Keratinocyte (primary cell): ENCODE results near the gene MAGI2. TPM values are rescaled to one million over a fixed set of nuclear protein-coding genes. Genes with fewer than 3 reads are reported as not detected.

Experiments used
- DNase-seq: peaks from one replicate; pipeline ENCODE4 v3.0.0-alpha.2; 2011; ENCODE audit warnings: low read depth, missing footprints, low spot score
- FAIRE-seq: peaks from 2 replicates; lab custom pipeline; 2011; peaks lifted over from hg19 to GRCh38; lab: Jason Lieb, UNC
- H2AFZ ChIP-seq: 2 replicates; pipeline ENCODE4 v1.6.0; 2012; ENCODE audit warnings: low read length, control low read depth, inconsistent platforms; ENCODE audit not compliant: control insufficient read depth
- H3K27ac ChIP-seq: 2 replicates; pipeline ENCODE4 v1.5.1; 2011; ENCODE audit warnings: low read length; ENCODE audit not compliant: control insufficient read depth, insufficient read depth
- H3K27me3 ChIP-seq: 3 replicates; pipeline ENCODE4 v1.6.0; 2011; ENCODE audit warnings: low read length; ENCODE audit not compliant: control insufficient read depth, insufficient read depth; ENCODE audit errors: extremely low read depth
- H3K36me3 ChIP-seq, 2 experiments: 2 replicates in 1 of 2; 3 replicates in 1 of 2; pipeline ENCODE4 v1.5.1; 2011; ENCODE audit warnings: low read length in 2 of 2, mild to moderate bottlenecking in 1 of 2; ENCODE audit not compliant: control insufficient read depth in 2 of 2, insufficient read depth in 2 of 2; ENCODE audit errors: extremely low read depth in 1 of 2
- H3K4me1 ChIP-seq: 3 replicates; pipeline ENCODE4 v1.5.1; 2011; ENCODE audit warnings: low read length; ENCODE audit not compliant: control insufficient read depth, insufficient read depth; ENCODE audit errors: extremely low read depth
- H3K4me2 ChIP-seq: 3 replicates; pipeline ENCODE4 v1.6.0; 2011; ENCODE audit warnings: low read depth, low read length; ENCODE audit not compliant: control insufficient read depth, insufficient read depth; ENCODE audit errors: extremely low read depth
- H3K4me3 ChIP-seq, 3 experiments: fragments of 200-600 bp in 1 of 3; sonication (generic) in 1 of 3; 2 replicates in 2 of 3; 3 replicates in 1 of 3; pipeline ENCODE4 v1.5.1; 2011 to 2016; ENCODE audit warnings: low read length in 3 of 3, mild to moderate bottlenecking in 3 of 3, control low read depth in 2 of 3, inconsistent platforms in 1 of 3, low read depth in 1 of 3, mixed read lengths in 1 of 3, mixed run types in 1 of 3, moderate library complexity in 1 of 3; ENCODE audit not compliant: control insufficient read depth in 2 of 3, insufficient read depth in 2 of 3; ENCODE audit errors: extremely low read depth in 1 of 3
- H3K79me2 ChIP-seq: 2 replicates; pipeline ENCODE4 v1.6.0; 2012; ENCODE audit warnings: low read length; ENCODE audit not compliant: control insufficient read depth, insufficient read depth
- H3K9ac ChIP-seq: 3 replicates; pipeline ENCODE4 v1.6.0; 2011; ENCODE audit warnings: low read length; ENCODE audit not compliant: control insufficient read depth, insufficient read depth; ENCODE audit errors: extremely low read depth
- H3K9me1 ChIP-seq: 3 replicates; pipeline ENCODE4 v1.6.0; 2011; ENCODE audit warnings: low read length; ENCODE audit not compliant: control insufficient read depth, insufficient read depth; ENCODE audit errors: extremely low read depth
- H3K9me3 ChIP-seq: 2 replicates; pipeline ENCODE4 v1.5.1; 2012; ENCODE audit warnings: low read depth, low read length; ENCODE audit not compliant: control insufficient read depth
- H4K20me1 ChIP-seq: 3 replicates; pipeline ENCODE4 v1.6.0; 2011; ENCODE audit warnings: low read length; ENCODE audit not compliant: control insufficient read depth, insufficient read depth; ENCODE audit errors: extremely low read depth
- CTCF ChIP-seq, 3 experiments: IDR thresholded peaks in 1 of 3; conservative IDR thresholded peaks in 1 of 3; optimal IDR thresholded peaks in 1 of 3; 2 replicates in 2 of 3; 3 replicates in 1 of 3; pipeline versions ENCODE3 to v1.5.1; 2011; ENCODE audit warnings: low read length in 3 of 3, mild to moderate bottlenecking in 3 of 3, moderate library complexity in 2 of 3, control low read depth in 1 of 3, inconsistent platforms in 1 of 3; ENCODE audit not compliant: insufficient read depth in 2 of 3; ENCODE audit errors: extremely low read depth in 1 of 3
- EZH2 ChIP-seq: IDR thresholded peaks from one replicate; pipeline ENCODE4 v1.6.1; 2012; ENCODE audit warnings: inconsistent platforms, mild to moderate bottlenecking, low read length, moderate library complexity
- dilution Hi-C: fragments of 300-500 bp; cut with MboI; formaldehyde crosslinking; loops from one replicate; pipeline ENCODE4 v1.7.0; 2020; ENCODE audit warnings: low sequenced_read_pairs; ENCODE audit not compliant: extremely low pct_ligation_motif_present
- polyA plus RNA-seq, 5 experiments: library from polyadenylated mRNA; depleted of rRNA in 3 of 5; stranded (reverse) in 3 of 5; stranded (forward) in 1 of 5; unstranded in 1 of 5; fragments of >200 nt; gene quantifications; 1 replicate in 1 of 5; 2 replicates in 3 of 5; 3 replicates in 1 of 5; pipeline versions ENCODE4 v1.2.1 to v1.2.3, GENCODE V29; 2011 to 2012; ENCODE audit warnings: missing spikeins in 2 of 5, low read depth in 1 of 5, low replicate concordance in 1 of 5

The MAGI2 gene
- polyA plus RNA-seq, 1 donor (not counting 4 experiments of a cell fraction or from before 2014, with no cell fraction given), result 0.07 TPM

GRCh38 chr7:79403451-79403850 lies 50.0 kb downstream of the MAGI2 start:
- DNase-seq (no peak), FAIRE-seq (no peak)
- H4K20me1 ChIP-seq, result no peaks in the 10 kb centered on the region
- H3K9ac ChIP-seq, result no peak overlapping the region
- TF ChIP-seq CTCF (optimal IDR thresholded peaks at IDR 0.05 in 1 of 3, IDR thresholded peaks at IDR 0.05 in 1 of 3, conservative IDR thresholded peaks at IDR 0.05 in 1 of 3; ENCODE audit: extremely low read depth in 1 of 3, insufficient read depth in 2 of 3, low read length in 3 of 3), result no peak
- no peak for TF ChIP-seq EZH2
- H3K79me2 ChIP-seq, result no peaks in the 10 kb centered on the region
- dilution Hi-C loops, result no loop called here
- H3K27ac ChIP-seq, result no peak overlapping the region
- H3K4me1 ChIP-seq, result no peaks in the 10 kb centered on the region
- no peak overlapping the region for H3K4me3 ChIP-seq
- no peak overlapping the region for H2AFZ ChIP-seq
- no peaks in the 10 kb centered on the region for H3K9me1 ChIP-seq
- H3K36me3 ChIP-seq, result no peaks in the 10 kb centered on the region
- H3K27me3 ChIP-seq, result no peaks in the 10 kb centered on the region
- no peak overlapping the region for H3K4me2 ChIP-seq
- H3K9me3 ChIP-seq, result no peaks in the 10 kb centered on the region

- Histone ChIP-seq H3K4me3 (no peak overlapping the region), H2AFZ (no peak overlapping the region), H3K9me3 (no peaks in the 10 kb centered on the region), H3K4me2 (no peak overlapping the region), H3K36me3 (no peaks in the 10 kb centered on the region), H3K27ac (no peak overlapping the region), H3K79me2 (no peaks in the 10 kb centered on the region), H3K4me1 (no peaks in the 10 kb centered on the region), H4K20me1 (no peaks in the 10 kb centered on the region), H3K9ac (no peak overlapping the region), H3K9me1 (no peaks in the 10 kb centered on the region), H3K27me3 (no peaks in the 10 kb centered on the region)
- no peak for TF ChIP-seq EZH2
- no peak for TF ChIP-seq CTCF (optimal IDR thresholded peaks at IDR 0.05 in 1 of 3, IDR thresholded peaks at IDR 0.05 in 1 of 3, conservative IDR thresholded peaks at IDR 0.05 in 1 of 3; ENCODE audit: extremely low read depth in 1 of 3, insufficient read depth in 2 of 3, low read length in 3 of 3)
- FAIRE-seq (no peak), DNase-seq (no peak)
- dilution Hi-C loops, result no loop called here
Measured at GRCh38 chr7:79401254-79401653, 52.2 kb downstream of the MAGI2 start.
